HG03064 (cell line): ENCODE results near the gene PCBD1.

Source experiments
- ATAC-seq: cut with Tn5 transposase; IDR thresholded peaks from one replicate; pipeline ENCODE4 v1.9.1; 2021; ENCODE audit warnings: low read depth; ENCODE audit not compliant: unreplicated experiment

The PCBD1 gene

GRCh38 chr10:70918851-70919530, 30.6 kb upstream of the PCBD1 start:
- no peak for ATAC-seq

GRCh38 chr10:70917635-70918034, 29.3 kb upstream of the PCBD1 start:
- no peak for ATAC-seq

- ATAC-seq, result no peak
Measured at GRCh38 chr10:70917226-70917625, 28.9 kb upstream of the PCBD1 start.

GRCh38 chr10:70916241-70916640, 27.9 kb upstream of the PCBD1 start:
- no peak for ATAC-seq

GRCh38 chr10:70915806-70916205, 27.4 kb upstream of the PCBD1 start:
- no peak for ATAC-seq

- no peak for ATAC-seq
Measured at GRCh38 chr10:70915206-70915605, 26.8 kb upstream of the PCBD1 start.

- no peak for ATAC-seq
Measured at GRCh38 chr10:70914316-70914864, 26.0 kb upstream of the PCBD1 start.

- no peak for ATAC-seq
Measured at GRCh38 chr10:70913893-70914240, 25.5 kb upstream of the PCBD1 start.

- ATAC-seq, result no peak
Measured at GRCh38 chr10:70913191-70913892, 25.0 kb upstream of the PCBD1 start.

GRCh38 chr10:70912556-70912955, 24.2 kb upstream of the PCBD1 start:
- ATAC-seq, result no peak

- ATAC-seq, result no peak
Measured at GRCh38 chr10:70911386-70911785, 23.0 kb upstream of the PCBD1 start.

GRCh38 chr10:70910486-70911341, 22.3 kb upstream of the PCBD1 start:
- no peak for ATAC-seq

GRCh38 chr10:70909326-70909935, 21.1 kb upstream of the PCBD1 start:
- no peak for ATAC-seq

- no peak for ATAC-seq
Measured at GRCh38 chr10:70908406-70909296, 20.3 kb upstream of the PCBD1 start.

- ATAC-seq, result no peak
Measured at GRCh38 chr10:70907637-70908405, 19.5 kb upstream of the PCBD1 start.

GRCh38 chr10:70906953-70907636, 18.7 kb upstream of the PCBD1 start:
- ATAC-seq, result no peak

GRCh38 chr10:70906031-70906783, 17.8 kb upstream of the PCBD1 start:
- no peak for ATAC-seq
